ENCODE results near the gene PTPN7. TPM values are rescaled to one million over a fixed set of nuclear protein-coding genes. Genes with fewer than 3 reads are reported as not detected.
"Not testable (repeated sequence)": the region's sequence is repeated elsewhere in the genome, so short reads cannot be mapped to it uniquely, and the experiment has no call there.

The PTPN7 gene
- polyA plus RNA-seq, 4 donors: 0.95 to 1.7 (median 1.4) TPM

GRCh38 chr1:202111589-202111988 is 48.8 kb downstream of the PTPN7 start:
- not testable (repeated sequence) for DNase-seq (ENCODE audit: low read depth in 4 of 4, low spot score in 2 of 4)

- no peak for DNase-seq (ENCODE audit: low read depth in 4 of 4, low spot score in 2 of 4)
Measured at GRCh38 chr1:202110977-202111376, 49.4 kb downstream of the PTPN7 start.

- DNase-seq (ENCODE audit: low read depth in 4 of 4, low spot score in 2 of 4): no peak
Measured at GRCh38 chr1:202107801-202108731, 52.3 kb downstream of the PTPN7 start.

- no peak for DNase-seq (ENCODE audit: low read depth in 4 of 4, low spot score in 2 of 4)
Measured at GRCh38 chr1:202107321-202107761, 53.1 kb downstream of the PTPN7 start.

GRCh38 chr1:202106340-202107254 is 53.8 kb downstream of the PTPN7 start:
- DNase-seq (ENCODE audit: low read depth in 4 of 4, low spot score in 2 of 4): no peak

- DNase-seq (ENCODE audit: low read depth in 4 of 4, low spot score in 2 of 4): no peak
Measured at GRCh38 chr1:202105571-202106339, 54.6 kb downstream of the PTPN7 start.

- no peak for DNase-seq (ENCODE audit: low read depth in 4 of 4, low spot score in 2 of 4)
Measured at GRCh38 chr1:202104073-202104472, 56.3 kb downstream of the PTPN7 start.

- no peak for DNase-seq (ENCODE audit: low read depth in 4 of 4, low spot score in 2 of 4)
Measured at GRCh38 chr1:202101184-202101583, 59.2 kb downstream of the PTPN7 start.

Other genes starting within 250 kb of the PTPN7 start
- gene LMOD1, start 214.1 kb downstream of the PTPN7 start, polyA plus RNA-seq (ENCODE audit: insufficient read length in 4 of 4): 1 to 10 TPM; 4.5 to 6.0 (median 4.9) TPM
- gene TIMM17A, start 205.1 kb downstream of the PTPN7 start, polyA plus RNA-seq (ENCODE audit: insufficient read length in 4 of 4): 10 to 100 TPM; 52.8 to 69.9 (median 64.2) TPM
- 10 to 100 TPM; 56.6 to 80.1 (median 61.0) TPM for gene RNPEP, start 178.0 kb downstream of the PTPN7 start, polyA plus RNA-seq (ENCODE audit: insufficient read length in 4 of 4)
- gene ELF3, start 150.0 kb downstream of the PTPN7 start, polyA plus RNA-seq (ENCODE audit: insufficient read length in 4 of 4): 100 to 1,000 TPM in 1 of 4 donors, 10 to 100 TPM in 3; 43.8 to 117 (median 67.8) TPM
- under 1 TPM; 0.03 to 0.10 (median 0.06) TPM for gene GPR37L1, start 37.7 kb downstream of the PTPN7 start, polyA plus RNA-seq (ENCODE audit: insufficient read length in 4 of 4)
- gene ARL8A, start 15.9 kb downstream of the PTPN7 start, polyA plus RNA-seq (ENCODE audit: insufficient read length in 4 of 4): 10 to 100 TPM; 43.9 to 49.3 (median 44.9) TPM
- gene LGR6, start 33.2 kb upstream of the PTPN7 start, polyA plus RNA-seq (ENCODE audit: insufficient read length in 4 of 4): 1 to 10 TPM in 1 of 4 donors, under 1 TPM in 3; 0.71 to 1.4 (median 0.95) TPM
- 10 to 100 TPM; 30.0 to 36.8 (median 32.6) TPM for gene UBE2T, start 181.3 kb upstream of the PTPN7 start, polyA plus RNA-seq (ENCODE audit: insufficient read length in 4 of 4)
- gene PPP1R12B, start 188.1 kb upstream of the PTPN7 start, polyA plus RNA-seq (ENCODE audit: insufficient read length in 4 of 4): 10 to 100 TPM; 15.9 to 27.4 (median 24.2) TPM